Measurements from ENCODE around the gene ITPR1. TPM values are rescaled to one million over a fixed set of nuclear protein-coding genes. Genes with fewer than 3 reads are reported as not detected.
A peak's percentile ranks its signal among the peaks of the same experiment; 100 is the strongest.

The ITPR1 gene
- total RNA-seq, 1 experiment from 2014 or later: 7.5 TPM

DNA sequence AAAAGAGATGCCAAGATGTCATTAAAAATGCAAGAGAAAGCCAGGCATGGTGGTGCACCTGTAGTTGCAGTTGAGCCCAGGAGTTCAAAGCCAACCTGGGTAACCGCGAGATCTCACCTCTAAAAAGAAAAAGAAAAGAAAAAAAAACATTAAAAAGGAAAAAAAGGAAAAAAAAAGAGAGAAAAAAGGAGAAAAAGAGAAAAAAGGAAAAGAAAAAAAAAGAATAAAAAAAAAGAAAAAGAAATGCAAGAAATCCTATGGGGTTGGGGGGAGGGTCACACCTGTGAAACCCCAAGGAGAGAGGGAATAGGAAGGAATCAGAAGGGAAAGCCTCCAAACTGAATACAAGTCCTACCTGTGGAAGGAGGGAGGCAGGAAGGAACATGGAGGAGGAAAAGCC is 20.8 kb upstream of the ITPR1 start:
- ChIA-PET POLR2A (no interaction called here), CTCF (interaction anchor here (1.1 kb wide), 1 partner anchor 35 kb away, joined by 4 read pairs; no protein-coding TSS in a partner anchor)
- Mint-ChIP-seq H3K27me3 (ENCODE audit: insufficient read depth, unreplicated experiment) (peaks cover 19% of the 10 kb centered on the region), H3K27ac (ENCODE audit: low read depth, unreplicated experiment) (no peak overlapping the region), H3K4me3 (ENCODE audit: unreplicated experiment) (no peak overlapping the region), H3K4me1 (ENCODE audit: insufficient read depth, unreplicated experiment) (peaks cover 12% of the 10 kb centered on the region), H3K9me3 (ENCODE audit: unreplicated experiment) (no peaks in the 10 kb centered on the region), H3K36me3 (ENCODE audit: insufficient read depth, unreplicated experiment) (no peaks in the 10 kb centered on the region)
- no peak for DNase-seq (ENCODE audit: unreplicated experiment)
- intact Hi-C loops (cut with micrococcal nuclease): loop anchor here (5.0 kb wide), 1 partner anchor 55 kb away; no protein-coding TSS in a partner anchor
- no TSS peak for BruUV-seq (replicated peaks)
- TF ChIP-seq, protein P1, sequence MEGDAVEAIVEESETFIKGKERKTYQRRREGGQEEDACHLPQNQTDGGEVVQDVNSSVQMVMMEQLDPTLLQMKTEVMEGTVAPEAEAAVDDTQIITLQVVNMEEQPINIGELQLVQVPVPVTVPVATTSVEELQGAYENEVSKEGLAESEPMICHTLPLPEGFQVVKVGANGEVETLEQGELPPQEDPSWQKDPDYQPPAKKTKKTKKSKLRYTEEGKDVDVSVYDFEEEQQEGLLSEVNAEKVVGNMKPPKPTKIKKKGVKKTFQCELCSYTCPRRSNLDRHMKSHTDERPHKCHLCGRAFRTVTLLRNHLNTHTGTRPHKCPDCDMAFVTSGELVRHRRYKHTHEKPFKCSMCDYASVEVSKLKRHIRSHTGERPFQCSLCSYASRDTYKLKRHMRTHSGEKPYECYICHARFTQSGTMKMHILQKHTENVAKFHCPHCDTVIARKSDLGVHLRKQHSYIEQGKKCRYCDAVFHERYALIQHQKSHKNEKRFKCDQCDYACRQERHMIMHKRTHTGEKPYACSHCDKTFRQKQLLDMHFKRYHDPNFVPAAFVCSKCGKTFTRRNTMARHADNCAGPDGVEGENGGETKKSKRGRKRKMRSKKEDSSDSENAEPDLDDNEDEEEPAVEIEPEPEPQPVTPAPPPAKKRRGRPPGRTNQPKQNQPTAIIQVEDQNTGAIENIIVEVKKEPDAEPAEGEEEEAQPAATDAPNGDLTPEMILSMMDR (IDR thresholded peaks at IDR 0.05; ENCODE audit: unreplicated experiment): no peak

- no peaks in the 10 kb centered on the region for H3K9me3 Mint-ChIP-seq (ENCODE audit: unreplicated experiment)
- DNase-seq (ENCODE audit: unreplicated experiment): no peak
- intact Hi-C loops (cut with micrococcal nuclease): loop anchor here (5.0 kb wide), 1 partner anchor 55 kb away; no protein-coding TSS in a partner anchor
- BruUV-seq (replicated peaks): no TSS peak
- TF ChIP-seq, protein P1 (IDR thresholded peaks at IDR 0.05; ENCODE audit: unreplicated experiment): no peak
- H3K27ac Mint-ChIP-seq (ENCODE audit: low read depth, unreplicated experiment): no peak overlapping the region
- H3K36me3 Mint-ChIP-seq (ENCODE audit: insufficient read depth, unreplicated experiment): no peaks in the 10 kb centered on the region
- peaks cover 19% of the 10 kb centered on the region for H3K27me3 Mint-ChIP-seq (ENCODE audit: insufficient read depth, unreplicated experiment)
- CTCF ChIA-PET: interaction anchor here (0.8 kb wide), 1 partner anchor 42 kb away, joined by 3 read pairs; no protein-coding TSS in a partner anchor
- H3K4me3 Mint-ChIP-seq (ENCODE audit: unreplicated experiment): no peak overlapping the region
- H3K4me1 Mint-ChIP-seq (ENCODE audit: insufficient read depth, unreplicated experiment): peaks cover 12% of the 10 kb centered on the region
- POLR2A ChIA-PET: interaction anchor here (0.7 kb wide), 1 partner anchor 22 kb away, joined by 3 read pairs; no protein-coding TSS in a partner anchor
Measured at GRCh38 chr3:4472766-4473165, 20.4 kb upstream of the ITPR1 start.

DNA sequence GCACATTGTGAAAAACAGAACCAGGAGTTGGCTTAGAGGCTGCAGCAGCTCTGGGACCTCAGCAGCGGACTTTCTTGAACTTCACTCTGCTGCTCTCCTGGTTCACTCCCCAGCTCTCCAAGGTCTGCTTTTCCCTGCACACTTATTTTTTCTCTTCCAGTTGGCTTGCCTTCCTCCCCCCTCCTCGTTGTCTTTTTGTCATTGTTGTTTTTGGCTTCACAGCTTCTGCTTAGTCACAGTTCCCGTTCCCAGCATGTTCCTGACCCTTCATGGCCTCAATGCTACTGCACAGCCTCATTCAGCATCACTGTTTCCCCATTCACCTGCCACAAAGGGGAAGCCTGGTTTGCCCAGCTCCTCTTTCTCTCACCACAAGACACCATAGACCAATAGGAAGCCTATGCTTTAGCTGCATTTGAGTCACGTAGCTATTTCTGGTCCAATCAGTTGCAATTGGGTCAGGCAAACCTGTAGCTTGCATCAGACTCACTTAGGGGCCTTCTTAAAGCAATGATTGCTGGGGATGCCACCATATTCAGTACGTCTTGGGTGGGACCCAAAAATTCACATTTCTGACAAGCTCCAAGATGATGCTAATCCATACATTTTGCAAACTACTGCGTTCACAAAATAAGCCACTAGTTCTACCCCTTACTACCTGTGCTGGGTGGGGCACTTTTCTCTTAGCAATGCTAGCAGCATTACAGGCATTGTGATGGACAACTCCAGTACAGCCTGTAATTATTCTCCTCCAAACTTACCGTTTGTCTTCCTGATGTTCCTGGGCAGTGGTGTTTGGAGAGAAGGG is 18.3 kb upstream of the ITPR1 start:
- POLR2A ChIA-PET: interaction anchor here (0.6 to 1.9 kb wide), 5 partner anchors 8 to 20 kb away, joined by 3 to 14 read pairs (median 5); partner anchors contain the start of genes ITPR1 and SUMF1
- no TSS peak for BruUV-seq (replicated peaks)
- H3K4me3 Mint-ChIP-seq (ENCODE audit: unreplicated experiment): no peak overlapping the region
- peaks cover 12% of the 10 kb centered on the region for H3K4me1 Mint-ChIP-seq (ENCODE audit: insufficient read depth, unreplicated experiment)
- DNase-seq (ENCODE audit: unreplicated experiment): peak; percentile 93
- peaks cover 19% of the 10 kb centered on the region for H3K27me3 Mint-ChIP-seq (ENCODE audit: insufficient read depth, unreplicated experiment)
- CTCF ChIA-PET: interaction anchor here (0.6 to 1.6 kb wide), 5 partner anchors 13 to 159 kb away, joined by 3 to 5 read pairs (median 3); no protein-coding TSS in a partner anchor
- no peak overlapping the region for H3K27ac Mint-ChIP-seq (ENCODE audit: low read depth, unreplicated experiment)
- intact Hi-C loops (cut with micrococcal nuclease): loop anchor here (5.0 kb wide), 1 partner anchor 58 kb away; no protein-coding TSS in a partner anchor
- TF ChIP-seq, protein P1 (IDR thresholded peaks at IDR 0.05; ENCODE audit: unreplicated experiment): no peak
- H3K9me3 Mint-ChIP-seq (ENCODE audit: unreplicated experiment): no peaks in the 10 kb centered on the region
- no peaks in the 10 kb centered on the region for H3K36me3 Mint-ChIP-seq (ENCODE audit: insufficient read depth, unreplicated experiment)

DNA sequence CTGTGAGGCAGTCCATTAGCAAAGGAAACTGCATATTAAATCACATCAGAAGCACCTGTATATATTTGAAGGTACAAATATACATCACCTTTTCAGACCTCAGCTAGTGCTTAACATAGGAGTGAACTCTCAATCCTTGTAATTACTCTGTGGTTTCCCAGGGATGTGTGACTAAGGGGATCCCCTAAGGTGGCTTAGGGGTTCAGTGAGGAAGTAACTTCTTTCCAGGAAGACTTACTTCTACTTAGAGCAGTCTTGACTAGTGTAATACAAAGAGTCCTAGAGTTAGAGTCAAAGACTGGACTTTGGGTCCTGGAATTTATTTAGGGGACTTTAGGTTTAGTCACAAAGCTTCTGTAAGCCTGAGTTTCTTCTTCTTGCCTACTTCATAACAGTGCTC is 17.3 kb upstream of the ITPR1 start:
- TF ChIP-seq, protein P1 (IDR thresholded peaks at IDR 0.05; ENCODE audit: unreplicated experiment): no peak
- H3K27ac Mint-ChIP-seq (ENCODE audit: low read depth, unreplicated experiment): no peak overlapping the region
- no peak overlapping the region for H3K4me3 Mint-ChIP-seq (ENCODE audit: unreplicated experiment)
- ChIA-PET POLR2A (interaction anchor here (0.6 to 1.9 kb wide), 6 partner anchors 9 to 77 kb away, joined by 3 to 14 read pairs (median 5); partner anchors contain the start of genes ITPR1 and SUMF1), CTCF (interaction anchor here (0.6 to 1.6 kb wide), 6 partner anchors 11 to 158 kb away, joined by 3 to 7 read pairs (median 4); no protein-coding TSS in a partner anchor)
- H3K9me3 Mint-ChIP-seq (ENCODE audit: unreplicated experiment): no peaks in the 10 kb centered on the region
- intact Hi-C loops (cut with micrococcal nuclease): no loop called here
- no peak for DNase-seq (ENCODE audit: unreplicated experiment)
- no TSS peak for BruUV-seq (replicated peaks)
- H3K36me3 Mint-ChIP-seq (ENCODE audit: insufficient read depth, unreplicated experiment): no peaks in the 10 kb centered on the region
- H3K27me3 Mint-ChIP-seq (ENCODE audit: insufficient read depth, unreplicated experiment): peaks cover 19% of the 10 kb centered on the region
- peaks cover 12% of the 10 kb centered on the region for H3K4me1 Mint-ChIP-seq (ENCODE audit: insufficient read depth, unreplicated experiment)
